Activated CD4-positive, CD25-positive, alpha-beta regulatory T cell (primary cell): Measurements from ENCODE around the gene JARID2.

ENCODE experiments used
- DNase-seq, 4 experiments: peaks; one replicate each; lab custom pipeline; 2025; lab: John Stamatoyannopoulos, UW

Gene JARID2

DNA sequence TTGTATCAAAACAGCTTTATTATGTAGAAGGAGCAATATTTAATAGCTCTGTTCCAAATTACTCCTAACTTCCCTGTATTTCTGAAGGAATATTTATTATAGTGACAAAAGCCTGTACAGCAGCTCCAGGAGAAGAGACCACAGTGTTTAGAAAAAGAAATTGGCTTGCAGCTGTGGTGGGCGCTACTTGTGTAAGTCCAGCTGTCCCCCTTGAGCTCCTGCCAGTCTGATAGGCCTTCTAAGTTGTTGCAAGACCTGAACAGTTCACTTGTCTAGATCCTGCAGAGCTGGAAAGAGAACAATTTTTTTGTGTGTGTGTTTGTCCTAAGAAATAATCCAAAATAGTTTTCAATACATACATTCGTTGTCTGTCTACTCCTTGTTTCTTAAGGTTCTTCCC, 86.6 kb downstream of the JARID2 start:
- DNase-seq = no peak

DNA sequence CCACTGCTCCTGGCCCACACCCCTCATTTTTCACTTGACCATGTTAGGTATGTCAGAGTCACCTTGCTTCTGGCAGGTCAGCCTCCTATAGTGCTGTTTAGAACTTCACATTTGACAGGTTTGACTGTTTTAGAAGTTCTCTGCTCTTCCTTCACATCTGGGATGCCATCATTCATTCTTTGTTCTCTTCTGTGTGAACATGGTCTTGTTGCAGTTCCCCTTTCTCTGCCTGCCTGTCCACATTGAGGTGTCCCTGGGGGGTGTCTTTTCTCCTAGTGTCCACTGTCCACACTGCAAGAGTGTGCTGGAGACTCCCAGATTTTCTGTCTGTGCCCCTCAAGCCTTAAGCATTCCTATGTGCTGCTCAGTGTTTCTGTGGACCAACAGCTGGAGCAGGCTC, 89.5 kb downstream of the JARID2 start:
- no peak for DNase-seq

DNA sequence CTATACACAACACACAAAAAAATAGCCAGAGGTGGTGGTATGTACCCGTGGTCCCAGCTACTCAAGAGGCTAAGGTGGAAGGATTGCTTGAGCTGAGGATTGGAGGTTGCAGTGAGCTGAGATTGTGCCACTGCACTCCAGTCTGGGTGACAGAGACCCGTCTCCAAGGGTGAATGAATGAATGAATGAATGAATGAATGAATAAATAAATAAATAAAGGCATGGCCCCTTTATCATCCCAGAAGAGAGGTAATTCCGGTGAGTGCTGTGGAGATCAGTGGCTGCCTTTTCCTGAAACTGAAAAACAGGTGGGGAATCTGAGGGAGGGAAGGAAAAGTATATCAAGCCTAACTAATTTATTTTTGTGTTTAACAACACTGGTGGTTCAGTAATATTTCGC, 90.0 kb downstream of the JARID2 start:
- DNase-seq = no peak

DNA sequence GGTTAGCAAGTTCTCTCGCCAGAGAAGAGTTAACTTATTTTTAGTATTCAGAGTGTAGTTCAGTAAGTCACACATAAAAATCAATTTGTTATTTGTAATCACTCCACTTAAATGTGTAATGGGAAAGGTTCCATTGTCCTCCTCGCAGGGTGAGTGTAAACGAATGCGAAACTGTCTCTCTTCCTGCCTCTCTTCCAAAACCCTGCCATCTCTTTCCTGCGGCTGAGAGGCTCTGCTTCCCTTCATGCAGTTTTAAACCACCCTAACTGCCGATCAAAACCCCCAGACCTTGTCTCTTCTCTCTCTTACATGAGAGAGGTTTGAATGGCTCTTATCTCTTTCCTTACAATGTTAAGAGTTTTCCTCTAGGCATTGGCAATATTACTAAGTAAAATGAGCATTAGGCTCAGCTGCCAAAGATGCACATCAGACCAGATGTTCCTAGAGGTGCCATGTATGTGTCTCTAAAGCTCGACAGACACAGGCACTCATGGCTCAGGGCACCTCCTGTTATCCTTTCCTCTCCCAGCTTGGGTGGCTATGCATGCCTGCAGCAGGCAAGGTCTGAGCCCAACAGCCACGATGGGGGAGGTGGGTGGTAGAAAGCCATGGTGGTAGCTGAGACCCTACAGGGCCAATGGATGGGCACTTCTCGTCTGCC, 91.2 kb downstream of the JARID2 start:
- DNase-seq = no peak

DNA sequence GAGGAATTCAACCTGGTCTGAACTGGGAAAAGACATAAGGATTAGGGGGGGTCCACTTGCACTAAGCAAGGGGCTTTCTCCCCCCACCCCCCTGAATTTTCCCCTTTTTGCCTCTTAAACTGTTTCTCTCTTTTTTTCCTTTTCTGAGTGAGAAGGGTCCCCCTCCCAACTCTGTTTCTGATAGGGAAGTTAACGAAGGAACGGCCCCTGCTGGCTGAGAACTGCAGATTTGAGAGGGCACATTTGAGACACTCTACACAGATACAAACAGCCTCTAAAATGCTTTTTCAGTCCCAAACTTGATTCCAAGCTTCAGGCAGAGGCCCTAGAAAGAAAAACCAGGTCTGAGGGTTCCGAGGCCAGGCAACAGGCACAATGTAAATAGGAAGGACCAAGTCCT, 91.7 kb downstream of the JARID2 start:
- no peak for DNase-seq

DNA sequence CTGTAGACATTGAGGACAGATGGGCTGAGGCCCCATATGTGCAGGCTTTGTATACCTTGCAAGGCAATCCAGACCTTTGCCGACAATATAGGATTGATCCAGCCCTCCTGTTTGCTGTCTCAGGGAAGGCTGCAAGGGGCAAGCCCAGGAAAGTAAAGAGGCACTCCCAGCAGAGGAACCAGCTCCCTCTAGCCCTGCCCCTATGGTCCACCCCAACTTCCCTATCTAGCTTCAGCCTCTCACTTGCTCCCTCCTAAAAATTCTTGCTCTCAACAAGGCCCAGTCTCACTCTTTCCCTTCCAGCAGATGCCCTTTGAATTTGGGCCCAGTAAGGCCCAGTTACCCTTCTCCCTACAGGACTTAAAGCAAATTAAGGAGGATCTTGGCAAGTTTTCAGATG, 92.6 kb downstream of the JARID2 start:
- no peak for DNase-seq

DNA sequence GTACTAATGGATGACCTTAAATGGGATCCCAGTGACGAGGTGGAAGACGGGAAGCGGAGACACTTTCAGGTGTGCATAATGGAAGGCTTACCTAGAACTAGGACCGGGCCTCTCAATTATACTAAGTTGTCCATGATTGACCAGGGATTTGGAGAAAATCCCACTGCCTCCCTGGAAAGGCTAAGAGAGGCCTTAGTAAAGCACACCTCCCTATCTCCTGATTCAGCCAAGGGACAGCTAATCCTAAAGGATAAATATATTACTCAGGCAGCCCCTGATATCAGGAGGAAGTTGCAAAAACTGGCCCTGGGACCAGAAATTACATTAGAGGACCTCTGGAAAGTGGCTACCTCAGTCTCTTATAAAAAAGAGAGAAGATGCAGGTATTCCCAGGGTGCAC, 93.2 kb downstream of the JARID2 start:
- DNase-seq = no peak

DNA sequence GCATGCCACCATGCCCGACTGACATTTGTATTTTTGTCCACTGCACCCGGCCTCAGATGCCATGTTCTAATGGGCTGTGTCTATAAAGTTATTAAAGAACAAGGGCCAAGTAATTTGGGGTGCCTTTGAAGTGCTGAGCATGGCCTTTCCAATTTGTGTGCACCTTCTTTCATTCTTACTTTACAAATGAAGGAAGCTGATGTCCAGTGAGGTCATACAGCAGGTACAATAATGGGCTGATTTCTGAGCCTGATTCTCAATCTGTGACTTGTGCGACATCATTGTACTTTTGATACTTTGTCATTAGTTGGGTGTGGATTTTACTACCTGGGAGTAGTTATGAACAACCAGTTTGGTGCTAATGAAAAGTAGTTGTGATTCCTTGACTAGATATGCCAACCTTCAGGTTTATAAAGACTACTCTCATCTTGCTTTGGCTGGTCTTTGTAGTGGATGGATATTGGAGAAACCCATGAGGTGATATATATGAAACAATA, 94.3 kb downstream of the JARID2 start:
- no peak for DNase-seq

DNA sequence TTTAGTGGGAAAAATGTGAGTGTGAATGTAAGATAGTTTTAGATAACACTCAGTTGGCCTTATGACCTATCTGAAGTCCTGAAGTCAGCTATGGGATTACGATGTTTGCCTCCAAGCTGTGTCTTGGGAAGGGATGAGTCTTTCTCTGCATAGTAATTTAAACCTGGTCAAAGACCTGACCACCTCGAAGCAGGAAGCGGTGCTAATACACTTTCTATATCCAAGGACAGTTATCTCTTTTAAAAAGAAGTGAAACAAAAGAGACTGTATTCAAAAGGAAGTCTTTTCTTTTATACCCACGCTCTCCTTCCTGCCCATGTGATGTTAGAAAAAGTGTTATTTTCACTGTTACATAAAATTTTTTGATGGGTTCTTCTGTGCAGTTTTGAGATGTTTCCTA, 94.9 kb downstream of the JARID2 start:
- no peak for DNase-seq

DNA sequence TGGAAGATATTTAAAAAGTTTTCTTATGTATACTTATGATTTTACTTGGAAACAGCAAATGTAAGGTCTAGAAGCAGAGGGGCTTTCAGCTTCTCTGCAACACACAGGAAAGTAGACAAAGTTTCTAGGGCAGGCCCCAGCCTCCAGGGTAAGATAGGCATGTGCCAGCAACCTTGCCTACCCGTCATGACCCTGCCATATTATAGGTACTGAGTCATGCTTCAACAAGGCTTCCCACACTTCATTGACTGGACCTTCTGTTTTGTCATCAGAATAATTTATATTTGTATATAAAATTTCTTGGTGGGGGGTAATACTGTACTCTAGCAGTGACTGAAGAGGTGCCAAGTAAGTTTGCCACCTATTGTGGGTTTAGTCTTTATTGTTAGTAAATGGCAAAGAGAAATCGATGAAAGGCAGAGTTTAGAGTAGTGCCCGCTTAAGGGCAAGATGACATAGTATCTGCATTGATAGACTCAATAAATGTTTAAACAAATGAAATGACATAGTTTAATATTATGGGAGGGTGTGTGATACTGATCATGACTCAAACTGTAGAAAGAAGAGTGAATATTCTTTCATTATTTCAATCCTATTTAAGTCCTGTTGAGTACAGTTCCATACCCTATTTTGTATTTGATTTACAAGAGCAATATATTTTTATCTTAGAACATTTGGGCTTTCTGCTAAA, 95.6 kb downstream of the JARID2 start:
- no peak for DNase-seq

DNA sequence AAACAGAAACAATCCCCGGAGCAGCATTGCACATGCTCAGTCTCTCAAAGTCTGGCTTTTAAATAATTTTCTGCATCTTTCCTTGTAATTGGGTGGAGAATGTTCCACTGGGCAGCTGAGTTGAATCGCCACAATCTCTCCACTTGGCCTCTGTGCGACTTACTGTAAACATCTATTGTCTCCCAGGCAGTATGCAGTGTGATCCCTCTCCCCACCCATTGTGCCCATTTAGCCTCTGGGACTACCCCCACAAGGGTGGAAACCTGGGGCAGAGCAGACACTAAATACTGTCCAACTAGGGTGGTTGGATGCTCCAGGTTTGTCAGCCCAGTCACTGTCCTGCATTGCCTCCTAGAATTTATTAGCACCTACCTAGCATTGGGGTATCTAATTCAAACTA, 96.2 kb downstream of the JARID2 start:
- DNase-seq = no peak

DNA sequence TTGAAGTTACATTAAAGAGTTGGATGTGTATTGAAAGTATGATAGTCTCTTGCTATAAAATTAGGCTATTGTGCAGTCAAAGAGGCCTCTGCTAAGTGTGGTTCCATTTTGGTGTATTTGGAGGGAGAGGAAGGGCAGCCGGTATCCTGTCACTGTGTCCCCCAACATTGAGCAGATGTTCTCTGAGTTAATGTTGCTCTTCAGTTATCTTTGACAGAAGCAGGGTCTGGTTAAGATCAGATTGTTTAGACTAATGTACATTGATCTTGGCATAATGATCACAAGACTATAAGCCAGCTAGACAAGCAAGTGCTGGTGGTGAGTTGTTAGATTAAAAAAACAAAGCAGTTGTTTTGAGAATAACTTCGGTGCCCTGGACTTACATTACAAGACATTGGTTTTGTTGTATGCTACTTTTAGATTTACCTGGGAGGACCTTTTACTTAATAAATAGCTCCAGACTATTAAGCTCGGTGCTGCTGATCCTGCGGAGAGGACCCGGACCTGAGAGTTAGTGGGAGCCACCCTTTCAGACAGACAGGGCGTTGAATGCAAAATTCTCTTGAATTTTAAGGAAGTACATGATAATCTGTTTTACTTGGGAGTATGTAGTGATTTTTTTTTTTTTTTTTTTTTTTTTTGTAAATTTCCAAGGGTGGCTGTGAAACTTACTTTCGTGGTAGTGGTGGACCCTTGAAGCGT, 97.8 kb downstream of the JARID2 start:
- no peak for DNase-seq

DNA sequence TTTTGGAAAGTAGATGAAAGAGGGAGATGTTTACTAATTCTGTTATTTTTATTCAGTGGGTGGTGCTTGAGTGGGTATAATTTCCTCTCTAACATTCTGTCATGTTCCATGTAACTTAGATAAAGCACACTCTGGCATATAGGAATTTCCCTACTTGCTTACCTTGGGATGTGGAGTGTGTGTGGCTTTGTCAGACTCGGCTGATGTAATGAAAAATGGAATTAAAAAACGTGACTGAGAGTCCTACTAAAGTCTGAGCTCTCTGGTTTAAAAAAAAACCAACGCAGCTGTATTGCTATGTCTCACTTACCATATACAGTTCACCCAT, 98.3 kb downstream of the JARID2 start:
- no peak for DNase-seq

DNA sequence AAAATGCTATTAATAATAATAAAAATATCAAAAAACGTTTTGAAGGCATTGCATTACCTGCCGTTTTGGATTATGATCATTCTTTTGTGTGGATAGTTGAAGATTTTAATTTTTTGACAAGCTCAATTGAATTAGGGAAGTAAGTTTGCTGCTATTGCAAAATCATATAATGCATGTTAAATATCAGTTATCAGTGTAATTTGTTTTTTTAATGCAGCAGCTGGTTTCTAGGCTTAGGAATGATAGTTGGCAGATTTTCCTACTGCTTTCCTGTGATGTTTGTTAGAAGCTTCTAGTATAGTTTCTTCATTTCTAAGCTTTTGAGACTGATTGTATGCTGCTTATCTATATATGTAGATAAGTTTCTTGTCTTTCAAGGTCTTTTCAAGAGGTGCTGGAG, 99.0 kb downstream of the JARID2 start:
- DNase-seq = no peak

DNA sequence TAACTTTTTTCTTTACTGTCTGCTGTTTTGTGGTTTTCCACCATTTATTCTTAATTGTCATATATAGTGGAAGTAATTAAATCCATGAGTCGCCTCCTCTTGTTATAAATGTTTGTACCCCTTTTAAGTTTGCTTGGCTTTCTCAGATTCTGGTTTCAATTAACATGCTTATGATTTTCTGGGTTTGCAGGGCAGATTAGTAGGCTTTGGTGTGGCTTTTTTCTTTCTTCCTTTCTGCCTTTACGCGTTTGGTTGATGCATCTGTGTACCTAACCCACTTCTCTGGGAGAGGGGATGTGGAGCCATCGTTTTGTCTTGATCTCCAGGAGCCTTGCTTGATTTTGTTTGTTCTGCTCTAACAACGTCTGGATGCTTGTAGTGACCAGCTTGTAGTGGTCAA, 100.4 kb downstream of the JARID2 start:
- no peak for DNase-seq

DNA sequence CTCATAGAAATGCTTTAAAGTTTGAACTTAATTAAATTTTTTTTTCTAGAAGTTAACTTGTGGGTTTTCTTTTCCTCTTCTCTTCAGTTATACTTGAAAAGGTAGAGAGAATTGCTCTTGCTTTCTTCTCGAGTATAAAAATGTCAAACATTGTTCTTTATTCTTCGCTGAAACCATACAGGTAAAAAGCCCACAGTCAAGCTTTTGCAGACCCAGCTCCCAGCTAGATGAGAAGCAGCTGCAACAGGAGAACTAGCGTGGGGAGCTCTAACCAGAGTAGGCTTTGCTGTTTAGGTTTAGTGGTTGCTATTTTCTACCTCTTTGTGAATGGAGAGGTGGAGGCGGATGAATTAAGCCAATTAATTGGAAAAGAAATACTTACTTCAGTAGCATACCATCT, 102.7 kb downstream of the JARID2 start:
- DNase-seq = no peak

DNA sequence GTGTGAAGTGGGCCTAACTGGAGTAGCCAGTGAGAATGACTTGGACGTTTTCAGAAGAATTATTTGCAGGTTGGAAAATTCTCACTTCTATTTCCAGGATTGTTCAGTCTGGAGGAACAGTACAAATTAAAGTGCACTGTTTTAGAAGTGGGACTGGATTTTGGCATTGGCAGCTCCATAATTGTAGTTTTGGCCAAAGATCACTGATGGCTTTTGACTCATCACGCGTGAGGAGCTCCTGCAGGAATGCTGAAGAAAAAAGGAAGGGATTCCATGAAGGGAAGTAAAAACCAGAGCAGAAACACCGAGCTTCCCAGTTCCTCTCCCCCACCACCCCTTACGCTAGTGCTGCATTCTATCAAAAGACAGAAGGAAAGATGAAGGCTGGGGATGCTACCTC, 103.5 kb downstream of the JARID2 start:
- DNase-seq = no peak

DNA sequence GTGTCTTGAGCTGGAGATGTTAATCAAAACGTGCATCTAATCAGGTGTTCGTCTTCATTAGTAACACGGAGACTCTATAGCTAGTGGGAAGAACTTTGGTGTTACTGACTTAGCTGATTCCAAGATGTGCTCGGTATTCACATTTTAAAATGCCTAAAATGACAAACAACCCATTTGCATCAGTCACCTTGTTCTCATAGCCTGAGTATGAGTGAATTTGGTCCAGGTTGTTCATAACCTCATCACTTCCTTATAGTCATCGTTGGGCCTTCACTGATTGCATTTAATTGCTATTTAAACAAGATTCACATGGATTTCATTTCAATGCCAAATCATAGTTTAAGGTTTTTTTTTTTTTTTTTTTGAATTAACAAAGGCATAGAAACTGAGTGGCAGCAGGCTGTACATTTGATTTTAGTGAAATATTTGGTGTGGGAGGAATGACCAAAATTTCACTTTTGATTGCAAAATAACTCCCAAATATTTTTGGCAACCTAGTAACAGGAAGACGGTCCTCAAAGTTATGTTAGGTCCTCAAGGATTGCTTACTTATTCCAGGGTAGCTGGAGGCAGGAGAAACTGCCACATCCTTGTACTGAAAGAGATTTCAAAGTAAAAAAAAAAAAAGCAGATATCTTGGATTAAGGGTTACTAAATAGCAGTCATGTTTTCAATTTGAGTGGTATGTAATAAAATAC, 104.7 kb downstream of the JARID2 start:
- DNase-seq = no peak

DNA sequence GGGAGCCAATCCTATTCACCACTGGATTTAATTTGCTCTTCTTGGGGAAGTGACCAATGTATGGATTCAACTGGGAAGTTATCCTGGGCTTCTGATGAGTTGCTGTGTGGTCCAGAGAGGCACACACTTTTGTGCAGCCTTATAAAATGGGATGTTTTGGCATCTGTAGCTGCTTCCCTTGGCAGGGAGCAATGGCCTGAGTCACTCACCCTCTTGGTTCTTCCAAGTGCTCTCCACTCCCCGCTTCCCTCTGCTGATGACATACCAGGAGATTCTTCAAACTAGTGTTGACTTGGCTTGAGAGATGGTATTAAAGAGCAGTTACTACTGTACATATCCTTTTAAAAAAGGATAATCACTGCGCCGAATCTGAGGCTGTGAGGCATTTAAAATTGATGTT, 105.8 kb downstream of the JARID2 start:
- no peak for DNase-seq

DNA sequence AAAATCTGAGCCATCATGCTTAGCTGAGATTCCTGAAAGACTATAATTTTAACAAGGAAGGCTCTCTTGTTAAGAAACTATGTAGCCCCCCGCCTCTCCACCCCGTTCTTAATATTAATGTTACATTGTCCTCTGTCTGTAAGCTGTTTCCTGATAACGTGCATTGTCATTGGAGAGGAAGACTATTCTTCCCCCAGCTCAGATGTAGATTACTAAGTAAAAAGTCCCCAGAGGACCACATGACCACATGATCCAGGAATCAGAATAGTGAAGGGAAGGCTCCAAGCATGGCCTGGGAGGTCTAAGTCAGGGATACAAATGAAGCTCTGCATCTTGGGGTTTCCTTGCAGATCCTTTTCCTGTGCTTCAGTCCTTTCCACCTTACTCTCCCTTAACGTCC, 106.4 kb downstream of the JARID2 start:
- DNase-seq = no peak

DNA sequence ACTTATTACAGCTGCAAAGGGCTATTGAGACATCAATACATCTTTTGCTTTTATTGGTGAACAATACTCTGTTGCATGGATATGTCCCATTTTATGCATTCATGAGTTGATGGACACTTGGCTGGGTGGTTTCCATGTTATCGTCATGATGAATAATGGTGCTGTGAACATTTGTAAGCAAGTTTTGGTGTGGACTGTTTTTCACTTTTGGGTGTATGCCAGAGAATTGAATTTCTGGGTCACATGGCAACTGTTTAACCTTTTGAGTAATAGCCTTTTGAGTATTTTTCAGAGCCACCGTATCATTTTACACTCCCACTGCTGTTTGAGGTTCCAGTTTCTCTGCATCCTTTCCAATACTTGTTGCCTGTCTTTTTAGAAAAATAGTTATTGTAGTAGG, 107.0 kb downstream of the JARID2 start:
- DNase-seq = no peak

DNA sequence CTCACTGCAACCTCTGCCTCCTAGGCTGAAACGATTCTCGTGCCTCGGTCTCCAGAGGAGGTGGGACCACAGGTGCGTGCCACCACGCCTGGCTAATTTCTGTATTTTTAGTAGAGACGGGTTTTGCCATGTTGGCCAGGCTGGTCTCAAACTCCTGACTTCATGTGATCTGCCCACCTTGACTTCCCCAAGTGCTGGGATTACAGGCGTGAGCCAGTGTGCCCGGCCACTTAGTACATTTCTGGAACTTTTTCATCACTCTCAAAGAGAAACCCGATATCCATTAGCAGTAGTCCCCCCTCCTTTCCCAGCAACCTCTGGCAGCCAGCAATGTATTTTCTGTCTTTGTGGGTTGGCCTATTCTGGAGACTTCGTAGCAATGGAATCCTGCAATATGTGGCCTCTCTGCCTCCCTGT, 109.8 kb downstream of the JARID2 start:
- DNase-seq = no peak

DNA sequence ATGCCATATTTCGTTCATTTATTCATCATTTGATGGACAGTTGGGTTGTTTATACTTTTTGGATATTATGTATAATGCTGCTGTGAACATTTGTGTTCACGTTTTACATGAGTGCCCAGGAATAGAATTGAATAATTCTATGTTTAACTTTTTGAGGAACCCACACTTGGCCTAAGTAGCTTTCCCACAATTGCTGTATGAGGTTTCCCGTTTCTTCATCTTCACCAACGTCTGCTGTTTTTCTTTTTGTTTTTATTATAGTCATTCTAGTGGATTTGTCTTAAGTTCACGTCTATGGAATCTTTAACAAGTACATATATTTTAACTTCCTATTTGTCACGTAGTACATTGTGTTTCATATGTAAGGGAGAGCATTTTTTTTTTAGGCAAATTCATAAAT, 110.3 kb downstream of the JARID2 start:
- no peak for DNase-seq
